Measurements from ENCODE around the gene TLCD4. TPM values are rescaled to one million over a fixed set of nuclear protein-coding genes. Genes with fewer than 3 reads are reported as not detected.

Gene TLCD4
- total and polyA plus RNA-seq, 8 donors = 2.1 to 19.5 (median 13.2) TPM

GRCh38 chr1:95094923-95095322, 22.2 kb upstream of the TLCD4 start:
- Histone ChIP-seq H3K36me3 (no peaks in the 10 kb centered on the region), H3K4me3 (no peak overlapping the region), H3K4me1 (no peaks in the 10 kb centered on the region), H3K27ac (no peak overlapping the region), H3K9me3 (no peaks in the 10 kb centered on the region), H3K27me3 (no peaks in the 10 kb centered on the region)
- no peak for FAIRE-seq
- DNase-seq = no peak
- no peak for TF ChIP-seq CTCF (IDR thresholded peaks at IDR 0.05)
- no peak for ATAC-seq
- intact Hi-C loops (cut with DNase I) = no loop called here
- WGBS, 2 donors = 7 to 8% methylated on average over 2 of the region's 2 CpGs

GRCh38 chr1:95095833-95096217, 21.3 kb upstream of the TLCD4 start:
- Histone ChIP-seq H3K4me3 (no peak overlapping the region), H3K4me1 (no peaks in the 10 kb centered on the region), H3K27me3 (no peaks in the 10 kb centered on the region), H3K36me3 (no peaks in the 10 kb centered on the region), H3K27ac (no peak overlapping the region), H3K9me3 (no peaks in the 10 kb centered on the region)
- DNase-seq = no peak
- ATAC-seq = peak in 1 of 4 donors; percentile 29
- intact Hi-C loops (cut with DNase I) = no loop called here
- FAIRE-seq = no peak
- 56 to 72% methylated on average over 2 of the region's 2 CpGs for WGBS, 2 donors
- TF ChIP-seq CTCF (IDR thresholded peaks at IDR 0.05) = no peak

GRCh38 chr1:95096218-95096841, 20.8 kb upstream of the TLCD4 start:
- H3K36me3 ChIP-seq = no peaks in the 10 kb centered on the region
- DNase-seq (no peak), FAIRE-seq (no peak), ATAC-seq (no peak)
- H3K9me3 ChIP-seq = no peaks in the 10 kb centered on the region
- WGBS, 2 donors = 81 to 88% methylated on average over 6 of the region's 6 CpGs
- H3K4me3 ChIP-seq = no peak overlapping the region
- intact Hi-C loops (cut with DNase I) = no loop called here
- H3K27me3 ChIP-seq = no peaks in the 10 kb centered on the region
- no peak overlapping the region for H3K27ac ChIP-seq
- no peak for TF ChIP-seq CTCF (IDR thresholded peaks at IDR 0.05)
- H3K4me1 ChIP-seq = no peaks in the 10 kb centered on the region

DNA sequence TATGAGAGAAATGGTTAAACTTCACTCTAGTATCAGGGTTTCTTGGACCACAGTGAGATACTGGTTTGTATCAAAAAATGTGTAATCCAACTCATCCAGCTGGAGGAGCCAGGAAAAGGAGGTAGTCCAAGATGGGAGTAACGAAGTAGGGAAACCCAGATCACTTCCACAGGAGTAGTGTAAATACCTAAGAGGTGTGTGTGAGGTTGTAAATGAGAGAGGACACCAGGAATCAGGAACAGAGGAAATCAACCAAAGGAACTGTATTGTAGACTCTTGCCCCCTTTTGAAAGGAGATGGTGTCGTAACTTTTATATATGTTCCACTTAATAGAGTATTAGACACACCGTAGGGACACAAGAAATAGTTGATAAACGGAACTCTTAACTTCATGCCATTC, 19.7 kb upstream of the TLCD4 start:
- 95 to 98% methylated on average over 4 of the region's 4 CpGs for WGBS, 2 donors
- no peak for TF ChIP-seq CTCF (IDR thresholded peaks at IDR 0.05)

GRCh38 chr1:95098196-95098595, 19.0 kb upstream of the TLCD4 start:
- Histone ChIP-seq H3K36me3 (no peaks in the 10 kb centered on the region), H3K27me3 (no peaks in the 10 kb centered on the region), H3K4me3 (no peak overlapping the region), H3K4me1 (no peaks in the 10 kb centered on the region), H3K27ac (no peak overlapping the region), H3K9me3 (no peaks in the 10 kb centered on the region)
- FAIRE-seq = no peak
- TF ChIP-seq CTCF (IDR thresholded peaks at IDR 0.05) = no peak
- intact Hi-C loops (cut with DNase I) = no loop called here
- no peak for ATAC-seq
- WGBS, 2 donors = 83% methylated on average over 4 of the region's 4 CpGs
- DNase-seq = no peak

More for the DNA sequence above, 19.7 kb upstream of the TLCD4 start:
- Histone ChIP-seq H3K36me3 (no peaks in the 10 kb centered on the region), H3K9me3 (no peaks in the 10 kb centered on the region), H3K27me3 (no peaks in the 10 kb centered on the region), H3K4me1 (no peaks in the 10 kb centered on the region), H3K4me3 (no peak overlapping the region), H3K27ac (no peak overlapping the region)
- FAIRE-seq (no peak), DNase-seq (no peak), ATAC-seq (no peak)
- intact Hi-C loops (cut with DNase I) = no loop called here

Measured in pancreas (tissue), 10 donors.